Ishikawa (cell line): ENCODE results near the gene SEMA6A.

Experiments
- CEBPB ChIP-seq: IDR thresholded peaks from 2 replicates; pipeline ENCODE4 v1.6.1; 2012
- MAX ChIP-seq: IDR thresholded peaks from 2 replicates; pipeline ENCODE4 v1.6.1; 2012
- TAF1 ChIP-seq: IDR thresholded peaks from 2 replicates; pipeline ENCODE4 v1.6.1; 2012; ENCODE audit warnings: low read depth, mild to moderate bottlenecking

- TF ChIP-seq TAF1 (no peak), CEBPB (no peak), MAX (no peak)
Observed at GRCh38 chr5:116419258-116419657, 155.4 kb downstream of the SEMA6A start.
